HG02981 (cell line): ENCODE measurements around the gene GATA2.

ENCODE experiments used
- ATAC-seq: cut with Tn5 transposase; IDR thresholded peaks from one replicate; pipeline ENCODE4 v1.9.1; 2021; ENCODE audit warnings: mild to moderate bottlenecking, moderate library complexity; ENCODE audit not compliant: unreplicated experiment

GATA2 gene

GRCh38 chr3:128476659-128477058 is 16.3 kb downstream of the GATA2 start:
- no peak for ATAC-seq

DNA sequence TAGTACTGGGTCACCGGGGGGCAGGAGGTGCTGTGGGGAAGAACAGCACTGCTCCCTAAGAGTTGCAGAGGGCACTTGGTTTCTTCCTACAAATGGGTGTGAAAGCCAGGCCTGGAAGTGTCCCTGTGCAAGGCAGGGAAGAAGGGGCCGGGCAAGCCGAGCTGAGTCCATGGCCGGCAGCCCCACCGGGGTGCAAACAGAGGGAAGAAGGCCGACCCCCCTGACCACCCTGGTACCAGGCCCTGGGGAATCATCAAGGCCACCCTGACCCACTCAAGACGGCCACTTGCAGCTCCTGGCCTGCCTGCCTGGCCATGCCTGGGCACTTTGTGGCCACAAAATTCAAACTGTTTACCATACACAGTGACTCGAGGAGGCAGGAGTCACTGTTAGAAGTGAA is 17.6 kb downstream of the GATA2 start:
- ATAC-seq: no peak

DNA sequence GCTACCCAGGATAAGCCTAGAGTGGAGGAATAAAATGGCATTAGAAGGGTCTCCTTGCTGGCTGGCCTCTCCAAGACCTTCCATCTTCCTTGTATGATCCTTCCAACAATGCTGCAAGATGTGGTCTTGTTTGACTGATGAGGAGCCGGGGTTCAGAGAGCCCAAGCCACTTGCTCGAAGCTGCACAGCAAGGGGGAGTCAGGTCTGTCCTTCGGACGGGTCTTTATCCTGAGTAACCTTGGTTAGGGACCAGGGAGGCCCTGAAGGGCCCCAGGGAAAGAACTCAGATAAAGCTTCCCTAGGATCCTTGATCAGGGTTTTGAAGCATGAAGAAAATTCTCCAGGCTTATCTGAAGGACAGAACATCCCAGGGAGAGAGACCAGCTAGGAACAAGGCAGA is 19.3 kb downstream of the GATA2 start:
- ATAC-seq: no peak

GRCh38 chr3:128473180-128473519 is 19.9 kb downstream of the GATA2 start:
- no peak for ATAC-seq

- ATAC-seq: no peak
Observed at GRCh38 chr3:128472449-128473179, 20.4 kb downstream of the GATA2 start.

GRCh38 chr3:128471720-128472119 is 21.3 kb downstream of the GATA2 start:
- no peak for ATAC-seq

GRCh38 chr3:128471110-128471509 is 21.9 kb downstream of the GATA2 start:
- ATAC-seq: no peak

GRCh38 chr3:128470134-128470899 is 22.7 kb downstream of the GATA2 start:
- no peak for ATAC-seq

DNA sequence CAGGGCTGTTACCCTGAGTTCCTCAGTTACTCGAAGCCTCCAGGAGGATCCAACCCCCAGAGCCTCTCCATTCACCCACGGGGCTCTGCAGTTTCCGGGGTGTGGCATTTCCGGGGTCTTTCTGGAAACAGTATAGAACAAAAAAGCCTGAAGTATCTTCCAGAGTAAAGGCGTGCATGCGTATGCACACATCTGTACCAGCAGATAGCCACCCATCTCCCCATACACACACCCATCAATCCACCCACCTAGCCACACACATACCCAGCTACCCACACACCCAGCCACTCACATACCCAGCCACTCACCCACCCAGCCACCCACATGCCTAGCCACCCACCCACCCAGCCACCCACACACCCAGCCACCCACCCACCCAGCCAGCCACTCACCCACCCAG is 23.4 kb downstream of the GATA2 start:
- ATAC-seq: no peak

GRCh38 chr3:128468791-128469527 is 24.0 kb downstream of the GATA2 start:
- no peak for ATAC-seq

DNA sequence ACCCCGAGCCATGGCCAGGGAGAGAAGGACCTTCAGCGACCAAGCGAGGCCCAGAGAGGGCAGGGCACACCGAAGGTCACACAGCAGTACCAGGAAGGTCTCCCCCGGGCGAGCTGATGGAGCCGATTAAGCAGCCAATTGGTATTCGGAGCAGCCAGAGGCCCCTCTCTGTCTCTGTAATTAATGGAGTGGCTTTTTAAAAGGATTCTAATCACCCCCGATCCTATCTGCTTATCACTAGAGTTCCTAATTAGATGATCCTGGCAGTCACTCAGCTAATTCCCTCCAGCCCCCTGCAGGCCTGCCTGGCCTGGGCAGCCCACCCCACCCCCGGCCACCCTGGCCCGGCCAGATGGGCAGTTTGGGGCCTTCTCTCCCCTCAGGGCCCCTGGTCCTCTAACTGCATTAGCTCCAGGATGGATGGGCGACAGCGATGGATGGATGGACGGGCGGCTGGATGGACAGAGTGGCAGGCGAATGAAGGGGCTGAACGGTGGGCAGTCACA is 24.7 kb downstream of the GATA2 start:
- no peak for ATAC-seq

DNA sequence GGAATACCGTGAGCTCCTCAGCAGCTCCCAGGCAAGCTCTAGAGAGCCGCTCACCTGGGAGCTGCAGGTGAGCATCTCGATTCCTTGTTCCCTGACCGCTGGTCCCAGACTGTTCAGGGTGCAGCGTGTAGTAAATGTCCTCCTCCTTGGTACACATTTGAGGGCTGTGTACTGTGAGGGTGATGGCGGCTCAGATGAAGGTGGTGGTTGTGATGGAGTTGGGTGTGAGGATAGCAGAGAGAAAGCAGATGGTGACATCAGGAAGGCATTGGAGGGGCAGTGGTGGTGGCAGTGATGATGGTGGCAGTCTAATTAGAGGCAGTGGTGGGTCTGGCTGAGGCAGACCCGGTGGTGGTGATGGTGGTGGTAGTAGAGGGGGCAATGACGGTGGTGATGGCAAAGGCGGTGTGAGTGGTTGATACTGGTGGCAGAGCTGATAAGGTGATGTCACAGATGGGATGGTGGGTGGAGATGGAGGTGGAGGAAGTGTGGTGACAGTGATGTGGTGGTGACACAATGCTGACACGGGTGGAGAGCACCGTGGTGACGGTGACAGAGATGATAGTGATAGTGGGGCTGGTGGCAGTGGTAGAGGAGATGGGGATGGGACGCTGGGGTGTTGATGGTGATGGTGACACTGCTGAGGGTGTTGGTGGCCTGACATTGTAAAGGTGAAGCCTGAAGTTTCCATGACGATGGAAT is 26.0 kb downstream of the GATA2 start, which contains the start of gene DNAJB8:
Gene DNAJB8 (minus strand): TSS at position 51 of the 702 bp plus-strand sequence. CDS start 3,645 bp downstream, outside the sequence.
- ATAC-seq: no peak

DNA sequence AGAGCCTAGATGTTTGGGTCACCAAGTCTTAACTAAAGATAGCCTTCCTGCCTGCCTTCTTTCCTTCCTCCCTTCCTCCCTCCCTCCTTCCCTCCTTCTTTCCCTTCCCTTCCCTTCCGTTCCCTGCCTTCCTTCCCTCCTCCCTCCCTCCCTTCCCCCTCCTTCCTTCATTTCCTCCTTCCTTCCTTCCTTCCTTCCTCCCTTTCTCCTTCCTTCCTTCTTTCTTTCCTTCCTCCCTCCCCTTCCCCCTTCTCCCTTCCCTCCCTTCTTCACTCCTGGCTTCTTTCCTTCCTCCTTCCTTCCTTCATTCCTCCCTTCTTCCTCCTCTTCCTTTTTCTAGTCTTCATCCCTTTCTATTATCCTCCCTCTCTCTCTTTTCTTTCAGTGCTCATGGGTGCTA is 28.3 kb downstream of the GATA2 start:
- no peak for ATAC-seq

- no peak for ATAC-seq
Observed at GRCh38 chr3:128464188-128464587, 28.8 kb downstream of the GATA2 start.

GRCh38 chr3:128463771-128464170 is 29.2 kb downstream of the GATA2 start:
- ATAC-seq: no peak

DNA sequence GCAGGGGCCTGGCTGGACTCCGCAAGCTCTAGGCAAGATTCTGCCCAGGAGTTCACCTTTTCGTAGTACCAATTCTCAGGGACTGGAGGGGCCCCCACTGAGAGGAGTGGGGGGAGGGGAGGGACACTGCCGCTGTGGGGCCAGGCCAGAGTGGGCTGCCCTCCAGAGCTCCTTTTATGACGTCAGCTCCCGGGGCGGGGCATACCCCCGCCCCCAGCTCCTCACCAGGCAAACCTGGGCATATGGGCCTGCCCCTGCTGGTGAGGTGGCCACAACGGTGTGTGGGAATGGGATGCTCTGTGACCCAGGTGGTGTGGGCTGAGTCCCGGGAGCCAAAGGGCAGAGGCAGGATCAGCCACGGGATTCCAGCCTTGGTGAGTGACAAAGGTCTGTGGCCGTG is 29.6 kb downstream of the GATA2 start:
- no peak for ATAC-seq

GRCh38 chr3:128462931-128463330 is 30.1 kb downstream of the GATA2 start:
- ATAC-seq: no peak

- ATAC-seq: no peak
Observed at GRCh38 chr3:128462341-128462910, 30.6 kb downstream of the GATA2 start.

DNA sequence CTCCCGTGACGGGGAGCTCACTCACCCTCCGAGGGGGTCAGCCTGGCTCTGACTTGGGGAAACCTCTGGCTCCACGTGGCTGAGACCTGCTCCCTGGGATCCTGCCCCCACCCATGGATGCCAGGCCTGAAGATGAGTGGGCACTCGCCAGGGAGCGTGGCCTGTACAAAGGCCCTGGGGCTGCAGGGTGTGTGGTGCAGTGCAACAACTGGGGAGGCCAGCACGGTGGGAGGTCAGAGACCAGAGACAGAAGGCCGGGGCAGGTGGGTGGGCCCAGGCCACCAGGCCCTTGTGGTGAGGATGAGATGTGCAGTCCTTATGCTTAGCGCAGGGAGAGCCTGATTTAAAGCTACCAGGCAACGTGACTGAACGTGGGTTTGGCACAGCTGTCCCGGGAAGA is 31.3 kb downstream of the GATA2 start:
- no peak for ATAC-seq

DNA sequence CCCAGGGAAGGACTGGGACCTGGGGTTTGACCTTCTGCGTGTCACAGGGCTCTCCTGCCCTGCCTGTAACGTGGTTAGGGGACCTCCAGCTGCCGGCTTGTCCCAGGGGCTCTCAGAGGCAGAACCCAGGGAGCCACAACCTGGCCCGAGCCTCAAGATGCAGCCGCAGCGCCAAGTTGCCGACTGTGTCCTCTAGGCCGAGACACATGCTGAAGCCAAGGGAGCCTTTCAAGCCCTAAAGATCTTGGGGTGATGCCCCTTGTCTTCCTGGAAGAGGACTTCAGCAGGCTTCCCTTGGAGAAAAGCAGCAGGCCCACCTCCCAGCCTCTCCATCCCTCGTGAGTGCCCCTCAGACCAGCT is 33.6 kb downstream of the GATA2 start:
- no peak for ATAC-seq
